Thyroid gland (tissue), 4 donors: ENCODE data around the gene PER2. TPM values are rescaled to one million over a fixed set of nuclear protein-coding genes. Genes with fewer than 3 reads are reported as not detected.

Experiments used
- DNase-seq, 2 donors: peaks; one replicate each; pipeline ENCODE4 v3.0.0-alpha.2; 2019
- H3K27ac ChIP-seq, 3 donors: fragments of 200-600 bp; sonication (generic); 1 replicate in 2 of 3; 2 replicates in 1 of 3; pipeline ENCODE4 v1.5.1; 2016 to 2019; ENCODE audit warnings: mild to moderate bottlenecking in 1 of 3, moderate library complexity in 1 of 3
- H3K27me3 ChIP-seq: fragments of 200-600 bp; sonication (generic); one replicate; pipeline ENCODE4 v1.5.1; 2019
- H3K36me3 ChIP-seq, 2 donors: fragments of 200-600 bp; sonication (generic); one replicate each; pipeline ENCODE4 v1.5.1; 2016 to 2019
- H3K4me1 ChIP-seq, 2 donors: fragments of 200-600 bp; sonication (generic); one replicate each; pipeline ENCODE4 v1.5.1; 2017 to 2019
- H3K4me3 ChIP-seq, 3 donors: fragments of 200-600 bp; sonication (generic); replicated peaks in 1 of 3; 1 replicate in 2 of 3; 2 replicates in 1 of 3; pipeline ENCODE4 v1.5.1; 2016; ENCODE audit warnings: mild to moderate bottlenecking in 1 of 3
- H3K9me3 ChIP-seq: fragments of 200-600 bp; sonication (generic); one replicate; pipeline ENCODE4 v1.5.1; 2017
- POLR2A ChIP-seq, 2 donors: fragments of 450-650 bp; IDR thresholded peaks; one replicate each; pipeline ENCODE4 v1.6.1; 2017; ENCODE audit warnings: antibody characterized with exemption in 2 of 2, mild to moderate bottlenecking in 2 of 2, moderate library complexity in 1 of 2
- WGBS, 2 donors: methylation state at CpG; one replicate each; pipeline ENCODE4 v1.1.5; 2017; 5-methylcytosine and 5-hydroxymethylcytosine counted together
- intact Hi-C: fragments of 100-400 bp; cut with DNase I; formaldehyde crosslinking; loops from one replicate; pipeline ENCODE4 v1.15.1; 2023
- total RNA-seq, 4 donors: library from RNA; depleted of rRNA; stranded (reverse); fragments of >200 nt; gene quantifications; one replicate each; pipeline ENCODE4 v1.2.3, GENCODE V29; 2016
- TF ChIP-seq, protein P1 (sequence below), 6 experiments: fragments of 200-600 bp in 3 of 6; fragments of 450-650 bp in 3 of 6; sonication (generic) in 3 of 6; IDR thresholded peaks; one replicate each; pipeline ENCODE4 v1.5.1; 2016 to 2019; ENCODE audit warnings: antibody characterized with exemption in 6 of 6, mild to moderate bottlenecking in 2 of 6, inconsistent platforms in 1 of 6, moderate library complexity in 1 of 6

Gene PER2
- total RNA-seq, 4 donors from 2014 or later: 6.5 to 17.6 (median 9.6) TPM

DNA sequence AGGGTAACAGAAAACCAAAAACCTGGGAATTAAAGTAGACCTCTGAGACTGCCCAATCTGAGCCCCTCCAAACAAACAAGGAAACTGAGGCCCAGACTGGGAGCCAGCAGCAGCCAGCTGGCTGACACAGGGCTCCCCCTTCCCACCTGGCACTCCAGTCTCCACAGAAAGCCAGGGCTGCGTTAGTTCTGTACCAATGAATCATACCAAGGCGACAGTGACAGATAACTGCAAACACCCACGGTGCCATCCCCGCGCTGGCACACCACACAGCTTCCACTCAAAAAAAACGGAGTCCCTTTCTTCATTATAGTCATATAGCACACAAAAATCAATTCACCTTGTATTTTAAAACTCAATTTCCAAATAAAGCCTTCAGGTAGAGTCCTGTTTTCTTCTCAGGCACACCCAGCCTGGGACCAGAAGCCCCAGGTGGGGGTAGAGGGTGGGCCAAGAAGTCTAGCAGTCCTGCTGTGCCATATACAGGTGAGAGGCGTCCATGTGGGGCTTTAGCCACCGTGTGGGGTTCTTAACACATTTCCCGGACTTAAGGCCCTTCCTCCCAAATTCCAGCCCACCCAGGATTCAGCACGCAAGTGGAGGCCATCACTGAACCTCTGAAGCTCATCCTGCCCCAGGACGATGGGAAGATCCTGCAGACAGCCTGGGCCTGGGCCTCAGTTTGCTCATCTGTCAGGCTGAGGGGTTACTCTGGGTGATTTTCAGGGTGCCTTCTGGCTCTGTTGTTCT is 1.2 kb downstream of the PER2 start:
- no peaks in the 10 kb centered on the region for H3K36me3 ChIP-seq
- intact Hi-C loops: no loop called here
- H3K27ac ChIP-seq: peak overlapping the region; percentile 84 to 96 (median 95)
- H3K4me1 ChIP-seq: peaks cover 39 to 73% of the 10 kb centered on the region in 2 donors
- TF ChIP-seq, protein P1, sequence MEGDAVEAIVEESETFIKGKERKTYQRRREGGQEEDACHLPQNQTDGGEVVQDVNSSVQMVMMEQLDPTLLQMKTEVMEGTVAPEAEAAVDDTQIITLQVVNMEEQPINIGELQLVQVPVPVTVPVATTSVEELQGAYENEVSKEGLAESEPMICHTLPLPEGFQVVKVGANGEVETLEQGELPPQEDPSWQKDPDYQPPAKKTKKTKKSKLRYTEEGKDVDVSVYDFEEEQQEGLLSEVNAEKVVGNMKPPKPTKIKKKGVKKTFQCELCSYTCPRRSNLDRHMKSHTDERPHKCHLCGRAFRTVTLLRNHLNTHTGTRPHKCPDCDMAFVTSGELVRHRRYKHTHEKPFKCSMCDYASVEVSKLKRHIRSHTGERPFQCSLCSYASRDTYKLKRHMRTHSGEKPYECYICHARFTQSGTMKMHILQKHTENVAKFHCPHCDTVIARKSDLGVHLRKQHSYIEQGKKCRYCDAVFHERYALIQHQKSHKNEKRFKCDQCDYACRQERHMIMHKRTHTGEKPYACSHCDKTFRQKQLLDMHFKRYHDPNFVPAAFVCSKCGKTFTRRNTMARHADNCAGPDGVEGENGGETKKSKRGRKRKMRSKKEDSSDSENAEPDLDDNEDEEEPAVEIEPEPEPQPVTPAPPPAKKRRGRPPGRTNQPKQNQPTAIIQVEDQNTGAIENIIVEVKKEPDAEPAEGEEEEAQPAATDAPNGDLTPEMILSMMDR (IDR thresholded peaks at IDR 0.05): no peak
- no peak for DNase-seq
- peak overlapping the region in 1 of 3 donors; percentile 81 for H3K4me3 ChIP-seq
- WGBS, 2 donors: 68 to 73% methylated on average over 11 of the region's 11 CpGs
- no peaks in the 10 kb centered on the region for H3K9me3 ChIP-seq
- no peaks in the 10 kb centered on the region for H3K27me3 ChIP-seq

DNA sequence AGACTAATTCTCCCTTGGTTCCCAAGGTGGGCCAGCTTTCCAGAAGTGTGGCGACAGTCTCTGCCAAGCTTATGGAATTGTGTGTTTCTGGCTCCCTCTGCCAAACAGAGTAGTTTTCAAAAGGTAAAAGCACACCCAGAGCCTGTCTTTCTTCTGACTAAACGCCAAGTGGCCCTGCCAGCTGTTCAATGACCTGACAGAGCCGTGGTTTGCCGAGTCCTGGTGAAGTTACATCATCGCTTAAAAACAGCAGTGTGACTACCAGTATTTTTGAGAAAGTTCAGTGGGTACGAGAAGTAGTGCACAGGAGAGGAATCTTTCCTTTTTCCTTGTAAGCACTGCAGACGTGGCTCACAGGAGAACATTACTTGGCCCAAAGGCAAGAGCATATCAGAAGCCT is 1.9 kb downstream of the PER2 start:
- Histone ChIP-seq H3K9me3 (no peaks in the 10 kb centered on the region), H3K36me3 (no peaks in the 10 kb centered on the region), H3K27ac (peak overlapping the region; percentile 84 to 96 (median 95)), H3K27me3 (no peaks in the 10 kb centered on the region), H3K4me1 (peaks cover 43 to 79% of the 10 kb centered on the region in 2 donors), H3K4me3 (no peak overlapping the region)
- TF ChIP-seq, protein P1 (IDR thresholded peaks at IDR 0.05): peak in 1 of 6 experiments; percentile 37
- TF ChIP-seq POLR2A (IDR thresholded peaks at IDR 0.05): peak in 1 of 2 donors; percentile 56
- intact Hi-C loops: no loop called here
- 21 to 28% methylated on average over 7 of the region's 7 CpGs for WGBS, 2 donors
- peak; percentile 92 to 94 for DNase-seq

DNA sequence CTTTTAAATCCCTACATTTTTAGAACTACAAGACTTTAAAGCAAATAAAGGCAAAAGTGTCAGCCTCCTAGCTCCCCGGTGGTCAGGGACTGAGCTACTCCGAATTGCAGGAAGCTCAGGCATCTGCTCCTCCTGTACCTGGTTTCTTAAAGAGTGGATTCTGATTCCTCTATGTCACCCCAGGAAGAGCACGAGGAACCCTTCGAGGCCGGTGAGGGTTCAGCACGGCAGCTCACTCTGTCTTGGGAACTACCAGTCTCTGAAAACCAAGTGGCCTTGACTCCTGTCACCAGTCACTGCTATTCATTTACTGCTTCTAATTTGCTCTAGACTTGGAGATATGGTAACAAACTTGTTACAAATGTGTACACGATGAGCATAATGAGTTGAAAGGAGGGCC is 2.3 kb downstream of the PER2 start:
- peak overlapping the region; percentile 84 to 96 (median 95) for H3K27ac ChIP-seq
- no peaks in the 10 kb centered on the region for H3K9me3 ChIP-seq
- DNase-seq: peak in 1 of 2 donors; percentile 23
- H3K4me1 ChIP-seq: peaks cover 47 to 84% of the 10 kb centered on the region in 2 donors
- no peaks in the 10 kb centered on the region for H3K36me3 ChIP-seq
- intact Hi-C loops: no loop called here
- 20 to 23% methylated on average over 7 of the region's 7 CpGs for WGBS, 2 donors
- TF ChIP-seq POLR2A (IDR thresholded peaks at IDR 0.05): no peak
- TF ChIP-seq, protein P1 (IDR thresholded peaks at IDR 0.05): no peak
- no peaks in the 10 kb centered on the region for H3K27me3 ChIP-seq
- H3K4me3 ChIP-seq: no peak overlapping the region

GRCh38 chr2:238285653-238286082 is 2.7 kb downstream of the PER2 start:
- no peaks in the 10 kb centered on the region for H3K27me3 ChIP-seq
- DNase-seq: peak; percentile 92 to 95
- peak overlapping the region; percentile 84 to 96 (median 95) for H3K27ac ChIP-seq
- 21 to 26% methylated on average over 7 of the region's 7 CpGs for WGBS, 2 donors
- no peaks in the 10 kb centered on the region for H3K9me3 ChIP-seq
- peaks cover 47 to 82% of the 10 kb centered on the region in 2 donors for H3K4me1 ChIP-seq
- H3K4me3 ChIP-seq: no peak overlapping the region
- TF ChIP-seq, protein P1 (IDR thresholded peaks at IDR 0.05): peak in 2 of 6 experiments; percentile 3 to 23
- peak in 1 of 2 donors; percentile 26 for TF ChIP-seq POLR2A (IDR thresholded peaks at IDR 0.05)
- H3K36me3 ChIP-seq: no peaks in the 10 kb centered on the region
- intact Hi-C loops: no loop called here
